ENCODE data around the gene CTNNA2. TPM values are rescaled to one million over a fixed set of nuclear protein-coding genes. Genes with fewer than 3 reads are reported as not detected.

The CTNNA2 gene
- total and polyA plus RNA-seq, 9 donors = 0.32 to 1.4 (median 0.37) TPM; not detected in 3

DNA sequence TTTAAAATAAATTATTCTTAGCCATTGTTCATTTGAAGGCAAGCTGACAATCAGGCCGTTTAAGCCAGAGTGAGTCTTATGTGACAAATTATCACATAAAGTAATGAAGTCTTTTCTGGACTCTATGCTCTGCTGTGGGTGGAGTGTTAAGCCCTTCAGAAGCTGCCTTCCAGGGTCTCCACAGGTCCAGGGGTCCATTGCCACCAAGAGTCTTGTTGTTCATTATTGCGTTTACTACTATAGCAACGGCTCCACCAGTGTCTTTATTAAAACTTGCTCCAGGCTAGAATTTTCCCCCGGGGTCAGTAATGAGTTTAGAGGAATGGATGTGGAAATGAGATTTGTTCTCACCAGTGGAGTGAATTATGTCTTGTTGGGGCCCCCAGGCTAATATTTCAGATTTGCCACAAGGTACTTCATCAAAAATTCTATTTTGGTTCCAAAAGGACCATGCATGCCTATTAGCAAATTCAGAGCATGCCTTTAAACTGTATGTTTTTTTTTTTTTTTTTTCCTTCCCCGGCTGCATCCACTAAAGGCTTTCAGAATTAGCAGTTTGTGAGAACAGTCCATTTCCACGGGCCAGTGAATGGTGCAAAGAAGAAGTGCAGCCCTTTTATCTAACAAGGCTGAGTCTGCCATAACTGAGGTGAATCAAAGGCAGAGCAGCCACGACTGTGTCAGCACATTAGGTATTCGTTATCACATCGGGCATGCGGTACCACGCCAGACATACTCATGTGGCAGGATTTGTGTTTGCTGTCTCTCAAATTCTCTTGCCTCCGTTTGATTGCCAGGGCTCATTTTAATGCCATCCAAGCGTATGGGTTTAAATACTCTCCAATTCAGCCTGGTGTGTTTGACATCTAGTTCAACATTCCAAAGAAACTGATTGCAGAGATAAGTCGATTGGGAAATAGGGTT lies 817.9 kb downstream of the CTNNA2 start:
- Histone ChIP-seq H3K9me3 (no peaks in the 10 kb centered on the region), H3K36me3 (no peaks in the 10 kb centered on the region), H3K27me3 (no peaks in the 10 kb centered on the region), H3K4me3 (no peak overlapping the region), H3K27ac (no peak overlapping the region), H3K4me1 (ENCODE audit: insufficient read depth) (no peaks in the 10 kb centered on the region)
- intact Hi-C loops (cut with DNase I) = no loop called here
- WGBS, 3 donors = 82 to 88% (median 85%) methylated on average over 14 of the region's 14 CpGs
- TF ChIP-seq EP300 (IDR thresholded peaks at IDR 0.05) (no peak), POLR2A (IDR thresholded peaks at IDR 0.05) (no peak)
- TF ChIP-seq, protein P1, sequence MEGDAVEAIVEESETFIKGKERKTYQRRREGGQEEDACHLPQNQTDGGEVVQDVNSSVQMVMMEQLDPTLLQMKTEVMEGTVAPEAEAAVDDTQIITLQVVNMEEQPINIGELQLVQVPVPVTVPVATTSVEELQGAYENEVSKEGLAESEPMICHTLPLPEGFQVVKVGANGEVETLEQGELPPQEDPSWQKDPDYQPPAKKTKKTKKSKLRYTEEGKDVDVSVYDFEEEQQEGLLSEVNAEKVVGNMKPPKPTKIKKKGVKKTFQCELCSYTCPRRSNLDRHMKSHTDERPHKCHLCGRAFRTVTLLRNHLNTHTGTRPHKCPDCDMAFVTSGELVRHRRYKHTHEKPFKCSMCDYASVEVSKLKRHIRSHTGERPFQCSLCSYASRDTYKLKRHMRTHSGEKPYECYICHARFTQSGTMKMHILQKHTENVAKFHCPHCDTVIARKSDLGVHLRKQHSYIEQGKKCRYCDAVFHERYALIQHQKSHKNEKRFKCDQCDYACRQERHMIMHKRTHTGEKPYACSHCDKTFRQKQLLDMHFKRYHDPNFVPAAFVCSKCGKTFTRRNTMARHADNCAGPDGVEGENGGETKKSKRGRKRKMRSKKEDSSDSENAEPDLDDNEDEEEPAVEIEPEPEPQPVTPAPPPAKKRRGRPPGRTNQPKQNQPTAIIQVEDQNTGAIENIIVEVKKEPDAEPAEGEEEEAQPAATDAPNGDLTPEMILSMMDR (IDR thresholded peaks at IDR 0.05) = no peak
- DNase-seq = no peak

DNA sequence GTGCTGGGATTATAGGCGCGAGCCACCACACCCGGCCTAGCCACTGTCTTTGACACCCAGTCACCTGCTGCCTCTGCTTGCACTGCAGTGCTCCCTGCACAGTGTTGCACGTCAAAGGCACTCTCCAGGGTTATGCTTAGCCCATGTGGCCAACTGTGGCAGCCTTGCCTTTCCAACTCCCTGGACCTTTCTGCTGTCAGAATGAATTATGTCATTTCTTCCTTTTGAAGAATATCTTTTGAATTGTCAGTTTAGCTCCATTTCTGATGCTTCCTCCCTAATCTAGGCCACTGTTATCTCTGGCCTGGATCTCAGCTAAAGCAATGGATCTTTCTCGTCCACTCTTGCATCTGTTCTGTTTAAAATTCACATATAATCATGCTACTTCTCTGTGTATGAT lies 821.0 kb downstream of the CTNNA2 start:
- Histone ChIP-seq H3K9me3 (no peaks in the 10 kb centered on the region), H3K4me1 (ENCODE audit: insufficient read depth) (no peaks in the 10 kb centered on the region), H3K27ac (no peak overlapping the region), H3K27me3 (no peaks in the 10 kb centered on the region), H3K4me3 (no peak overlapping the region), H3K36me3 (no peaks in the 10 kb centered on the region)
- intact Hi-C loops (cut with DNase I) = no loop called here
- DNase-seq = no peak
- TF ChIP-seq EP300 (IDR thresholded peaks at IDR 0.05) (no peak), POLR2A (IDR thresholded peaks at IDR 0.05) (no peak)
- TF ChIP-seq, protein P1 (IDR thresholded peaks at IDR 0.05) = no peak
- 80 to 93% (median 91%) methylated on average over 5 of the region's 5 CpGs for WGBS, 3 donors

DNA sequence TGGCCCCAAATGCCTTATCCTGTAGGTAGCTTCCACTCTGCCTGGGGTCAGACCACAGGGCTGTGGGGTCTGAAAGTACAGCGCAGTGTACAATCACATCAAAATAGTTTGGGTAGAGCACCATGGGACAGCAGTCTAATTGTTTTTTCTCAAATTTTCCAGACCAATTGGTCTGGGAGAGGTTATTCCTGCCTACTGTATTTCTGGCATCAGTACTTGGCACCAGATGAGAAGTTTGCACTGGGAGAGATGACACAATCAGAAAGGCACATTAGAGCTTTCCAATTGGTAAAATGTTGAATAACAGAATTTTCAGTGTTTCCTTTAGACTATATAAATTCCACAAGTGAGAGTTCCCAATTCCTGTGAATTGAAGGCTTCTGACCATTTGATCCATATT lies 822.6 kb downstream of the CTNNA2 start:
- intact Hi-C loops (cut with DNase I) = no loop called here
- TF ChIP-seq POLR2A (IDR thresholded peaks at IDR 0.05) (no peak), EP300 (IDR thresholded peaks at IDR 0.05) (no peak)
- TF ChIP-seq, protein P1 (IDR thresholded peaks at IDR 0.05) = no peak
- 91 to 97% (median 96%) methylated on average over 1 of the region's 1 CpG for WGBS, 3 donors
- DNase-seq = no peak
- no peak overlapping the region for H3K27ac ChIP-seq
- H3K27me3 ChIP-seq = no peaks in the 10 kb centered on the region
- no peaks in the 10 kb centered on the region for H3K36me3 ChIP-seq
- H3K9me3 ChIP-seq = no peaks in the 10 kb centered on the region
- H3K4me3 ChIP-seq = no peak overlapping the region
- no peaks in the 10 kb centered on the region for H3K4me1 ChIP-seq (ENCODE audit: insufficient read depth)

DNA sequence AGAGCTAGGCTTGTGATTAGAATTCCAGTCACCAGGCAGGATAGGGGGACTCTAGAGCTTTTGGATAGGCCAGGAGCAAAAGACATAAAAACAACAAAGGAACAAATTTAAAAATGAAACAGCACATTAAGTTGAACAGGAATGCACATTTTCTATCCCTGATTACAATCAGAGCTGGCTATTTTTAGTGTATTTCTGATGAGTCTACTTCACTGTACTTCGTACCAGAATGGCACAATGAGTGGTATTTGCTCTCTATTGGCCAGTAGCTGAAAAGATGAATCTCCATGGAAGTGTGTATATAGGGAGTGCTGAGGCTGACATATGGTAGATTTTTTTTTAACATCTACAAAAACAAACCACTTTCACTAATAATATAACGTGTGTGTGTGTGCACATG lies 825.9 kb downstream of the CTNNA2 start:
- Histone ChIP-seq H3K9me3 (no peaks in the 10 kb centered on the region), H3K4me1 (ENCODE audit: insufficient read depth) (no peaks in the 10 kb centered on the region), H3K4me3 (no peak overlapping the region), H3K27me3 (no peaks in the 10 kb centered on the region), H3K27ac (no peak overlapping the region), H3K36me3 (no peaks in the 10 kb centered on the region)
- WGBS, 3 donors = 71 to 79% (median 78%) methylated on average over 2 of the region's 2 CpGs
- no peak for DNase-seq
- TF ChIP-seq POLR2A (IDR thresholded peaks at IDR 0.05) = no peak
- TF ChIP-seq, protein P1 (IDR thresholded peaks at IDR 0.05) = no peak
- intact Hi-C loops (cut with DNase I) = no loop called here
